CD14-positive monocyte (primary cell): ENCODE results near the gene C12orf42. TPM values are rescaled to one million over a fixed set of nuclear protein-coding genes. Genes with fewer than 3 reads are reported as not detected.

Experiments
- DNase-seq, 3 donors: peaks; one replicate each; pipeline ENCODE4 v3.0.0-alpha.2; 2011 to 2022
- H2AFZ ChIP-seq: 2 replicates; pipeline ENCODE4 v1.6.0; 2012; ENCODE audit warnings: mild to moderate bottlenecking, low read depth, low read length, inconsistent platforms; ENCODE audit not compliant: insufficient read depth, poor library complexity, severe bottlenecking
- H3K27ac ChIP-seq, 2 donors: 1 replicate in 1 of 2; 2 replicates in 1 of 2; pipeline ENCODE4 v1.5.1; 2012 to 2013; ENCODE audit warnings: low read length in 2 of 2, control low read depth in 1 of 2, inconsistent platforms in 1 of 2, low read depth in 1 of 2, mild to moderate bottlenecking in 1 of 2
- H3K27me3 ChIP-seq, 2 donors: one replicate each; pipeline versions ENCODE4 v1.6.0 to v1.6.1; 2011 to 2013; ENCODE audit warnings: low read length in 2 of 2; ENCODE audit not compliant: control insufficient read depth in 2 of 2, insufficient read depth in 2 of 2
- H3K36me3 ChIP-seq, 2 donors: replicated peaks in 1 of 2; 1 replicate in 1 of 2; 2 replicates in 1 of 2; pipeline versions ENCODE4 v1.5.1 to v1.6.1; 2012 to 2013; ENCODE audit warnings: low read length in 2 of 2, control low read depth in 1 of 2, inconsistent platforms in 1 of 2, mild to moderate bottlenecking in 1 of 2; ENCODE audit not compliant: insufficient read depth in 2 of 2, control insufficient read depth in 1 of 2
- H3K4me1 ChIP-seq, 2 donors: 1 replicate in 1 of 2; 2 replicates in 1 of 2; pipeline versions ENCODE4 v1.5.1 to v1.6.1; 2012 to 2013; ENCODE audit warnings: low read length in 2 of 2, control low read depth in 1 of 2, inconsistent platforms in 1 of 2, mild to moderate bottlenecking in 1 of 2, moderate library complexity in 1 of 2; ENCODE audit not compliant: insufficient read depth in 2 of 2, control insufficient read depth in 1 of 2
- H3K4me2 ChIP-seq: replicated peaks from 2 replicates; pipeline ENCODE3; 2012; ENCODE audit warnings: low read length, moderate library complexity, mild to moderate bottlenecking; ENCODE audit not compliant: poor library complexity, severe bottlenecking; ENCODE audit errors: extremely low read depth
- H3K4me3 ChIP-seq, 3 experiments: fragments of 200-600 bp in 1 of 3; sonication (generic) in 1 of 3; replicated peaks in 1 of 3; 1 replicate in 2 of 3; 2 replicates in 1 of 3; pipeline ENCODE4 v1.5.1; 2011 to 2013; ENCODE audit warnings: low read length in 3 of 3, mild to moderate bottlenecking in 3 of 3, control low read depth in 2 of 3, low read depth in 2 of 3, inconsistent platforms in 1 of 3, moderate library complexity in 1 of 3
- H3K79me2 ChIP-seq: 2 replicates; pipeline ENCODE4 v1.6.0; 2012; ENCODE audit warnings: mild to moderate bottlenecking, control low read depth, inconsistent platforms, low read length, moderate library complexity; ENCODE audit not compliant: insufficient read depth
- H3K9ac ChIP-seq: 2 replicates; pipeline ENCODE4 v1.6.0; 2017; ENCODE audit warnings: low read length, mild to moderate bottlenecking; ENCODE audit not compliant: insufficient read depth, poor library complexity, severe bottlenecking
- H3K9me3 ChIP-seq, 2 donors: replicated peaks in 1 of 2; 1 replicate in 1 of 2; 2 replicates in 1 of 2; pipeline versions ENCODE4 v1.5.1 to v1.6.1; 2012 to 2013; ENCODE audit warnings: low read length in 2 of 2, control low read depth in 1 of 2; ENCODE audit not compliant: control insufficient read depth in 1 of 2, insufficient read depth in 1 of 2
- H4K20me1 ChIP-seq: 2 replicates; pipeline ENCODE4 v1.6.0; 2012; ENCODE audit warnings: mild to moderate bottlenecking, low read length, control low read depth, moderate library complexity; ENCODE audit not compliant: insufficient read depth
- H3K27ac Mint-ChIP-seq, 7 donors: one replicate each; pipeline ENCODE4 v1.8.0; 2020; ENCODE audit warnings: mild to moderate bottlenecking in 7 of 7, mixed read lengths in 7 of 7, moderate library complexity in 6 of 7, inconsistent platforms in 2 of 7
- H3K27me3 Mint-ChIP-seq, 3 donors: one replicate each; pipeline ENCODE4 v1.8.0; 2021 to 2022; ENCODE audit warnings: low read depth in 3 of 3, mild to moderate bottlenecking in 3 of 3, mixed read lengths in 3 of 3, moderate library complexity in 3 of 3, inconsistent platforms in 1 of 3
- H3K36me3 Mint-ChIP-seq, 2 donors: one replicate each; pipeline ENCODE4 v1.8.0; 2020; ENCODE audit warnings: mixed read lengths in 2 of 2, inconsistent platforms in 1 of 2, mild to moderate bottlenecking in 1 of 2
- H3K4me1 Mint-ChIP-seq: one replicate; pipeline ENCODE4 v1.8.0; 2020; ENCODE audit warnings: mild to moderate bottlenecking, mixed read lengths
- H3K4me3 Mint-ChIP-seq, 2 donors: one replicate each; pipeline ENCODE4 v1.8.0; 2020; ENCODE audit warnings: mild to moderate bottlenecking in 2 of 2, mixed read lengths in 2 of 2, moderate library complexity in 1 of 2
- H3K9me3 Mint-ChIP-seq, 7 donors: one replicate each; pipeline ENCODE4 v1.8.0; 2020 to 2022; ENCODE audit warnings: mixed read lengths in 7 of 7, mild to moderate bottlenecking in 6 of 7, moderate library complexity in 6 of 7, inconsistent platforms in 2 of 7
- WGBS: methylation state at CpG from one replicate; pipeline ENCODE4 v1.1.5; 2013; ENCODE audit warnings: missing lambda C conversion rate; ENCODE audit not compliant: insufficient coverage; 5-methylcytosine and 5-hydroxymethylcytosine counted together
- intact Hi-C, 2 donors: fragments of 100-400 bp; cut with micrococcal nuclease; formaldehyde crosslinking; loops; one replicate each; pipeline versions ENCODE4 v1.15.0 to v1.15.1; 2023
- polyA plus RNA-seq, 3 donors: library from polyadenylated mRNA; depleted of rRNA in 1 of 3; unstranded in 2 of 3; stranded (reverse) in 1 of 3; fragments of 300-500 nt in 2 of 3; fragments of >200 nt in 1 of 3; fragmentation: Illumina TruSeq in 2 of 3; gene quantifications; 1 replicate in 2 of 3; 2 replicates in 1 of 3; pipeline ENCODE4 v1.2.3, GENCODE V29; 2012 to 2021
- TF ChIP-seq, protein P1 (sequence below): fragments of 200-600 bp; IDR thresholded peaks from one replicate; pipeline ENCODE4 v1.8.0; 2022; ENCODE audit warnings: antibody characterized with exemption, mild to moderate bottlenecking

C12orf42 gene
- polyA plus RNA-seq, 3 donors, result not detected

DNA sequence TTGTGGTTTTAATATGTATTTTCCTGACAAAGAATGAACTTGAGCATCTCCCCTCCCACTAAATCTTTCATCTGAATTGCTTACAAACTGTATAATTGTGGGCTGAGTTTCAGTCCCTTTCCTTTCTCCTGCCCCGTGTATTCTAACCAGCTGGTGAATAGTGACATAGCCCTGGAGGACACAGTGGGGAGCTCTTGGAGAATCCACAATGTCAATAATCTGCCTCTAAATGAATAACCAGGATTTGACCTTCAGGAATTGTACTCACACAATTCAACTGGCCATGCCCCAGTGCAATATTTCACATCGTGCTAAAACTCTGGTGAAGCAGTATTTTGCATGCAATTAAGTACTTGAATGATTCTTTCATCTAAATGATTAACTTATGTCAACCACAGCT is 177.2 kb downstream of the C12orf42 start:
- Histone ChIP-seq H3K79me2 (no peaks in the 10 kb centered on the region), H3K27me3 (no peaks in the 10 kb centered on the region), H3K27ac (no peak overlapping the region), H3K4me1 (no peaks in the 10 kb centered on the region), H4K20me1 (no peaks in the 10 kb centered on the region), H3K9me3 (no peaks in the 10 kb centered on the region), H2AFZ (no peak overlapping the region), H3K9ac (no peak overlapping the region), H3K36me3 (no peaks in the 10 kb centered on the region), H3K4me2 (no peak overlapping the region), H3K4me3 (no peak overlapping the region)
- H3K9me3 Mint-ChIP-seq, result peaks cover 0 to 5% (median 3%) of the 10 kb centered on the region in 7 donors
- H3K4me1 Mint-ChIP-seq, result no peaks in the 10 kb centered on the region
- TF ChIP-seq, protein P1, sequence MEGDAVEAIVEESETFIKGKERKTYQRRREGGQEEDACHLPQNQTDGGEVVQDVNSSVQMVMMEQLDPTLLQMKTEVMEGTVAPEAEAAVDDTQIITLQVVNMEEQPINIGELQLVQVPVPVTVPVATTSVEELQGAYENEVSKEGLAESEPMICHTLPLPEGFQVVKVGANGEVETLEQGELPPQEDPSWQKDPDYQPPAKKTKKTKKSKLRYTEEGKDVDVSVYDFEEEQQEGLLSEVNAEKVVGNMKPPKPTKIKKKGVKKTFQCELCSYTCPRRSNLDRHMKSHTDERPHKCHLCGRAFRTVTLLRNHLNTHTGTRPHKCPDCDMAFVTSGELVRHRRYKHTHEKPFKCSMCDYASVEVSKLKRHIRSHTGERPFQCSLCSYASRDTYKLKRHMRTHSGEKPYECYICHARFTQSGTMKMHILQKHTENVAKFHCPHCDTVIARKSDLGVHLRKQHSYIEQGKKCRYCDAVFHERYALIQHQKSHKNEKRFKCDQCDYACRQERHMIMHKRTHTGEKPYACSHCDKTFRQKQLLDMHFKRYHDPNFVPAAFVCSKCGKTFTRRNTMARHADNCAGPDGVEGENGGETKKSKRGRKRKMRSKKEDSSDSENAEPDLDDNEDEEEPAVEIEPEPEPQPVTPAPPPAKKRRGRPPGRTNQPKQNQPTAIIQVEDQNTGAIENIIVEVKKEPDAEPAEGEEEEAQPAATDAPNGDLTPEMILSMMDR, result no peak
- H3K4me3 Mint-ChIP-seq, result no peak overlapping the region
- H3K27me3 Mint-ChIP-seq, result peaks cover 0 to 9% (median 0%) of the 10 kb centered on the region in 3 donors
- no peak for DNase-seq
- WGBS, result 60% methylated on average over 1 of the region's 2 CpGs
- no peak overlapping the region for H3K27ac Mint-ChIP-seq
- H3K36me3 Mint-ChIP-seq, result no peaks in the 10 kb centered on the region
- intact Hi-C loops, result no loop called here

DNA sequence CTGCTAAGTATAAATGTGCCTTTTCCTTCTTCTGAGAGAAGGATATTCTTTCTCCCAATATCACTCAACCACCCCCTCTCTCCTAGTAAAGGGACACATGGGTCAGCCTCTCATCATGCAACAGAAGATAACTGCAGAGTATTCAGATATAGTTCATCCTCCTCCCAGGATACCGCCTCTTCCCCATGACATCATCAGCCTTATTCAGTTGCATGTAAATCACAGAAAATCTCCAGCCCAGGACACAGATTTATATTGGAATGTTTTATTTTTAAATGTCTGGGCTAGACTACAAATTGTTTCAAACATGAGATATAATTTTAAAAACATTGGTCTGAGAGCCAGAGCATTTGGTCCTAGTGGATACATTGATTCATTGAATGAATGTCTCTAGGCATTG is 178.5 kb downstream of the C12orf42 start:
- no peak for DNase-seq
- Histone ChIP-seq H3K36me3 (no peaks in the 10 kb centered on the region), H3K4me3 (no peak overlapping the region), H3K27me3 (no peaks in the 10 kb centered on the region), H4K20me1 (no peaks in the 10 kb centered on the region), H3K9ac (no peak overlapping the region), H3K4me1 (no peaks in the 10 kb centered on the region), H3K4me2 (no peak overlapping the region), H2AFZ (no peak overlapping the region), H3K79me2 (no peaks in the 10 kb centered on the region), H3K9me3 (no peaks in the 10 kb centered on the region), H3K27ac (no peak overlapping the region)
- intact Hi-C loops, result no loop called here
- peaks cover 0 to 9% (median 0%) of the 10 kb centered on the region in 3 donors for H3K27me3 Mint-ChIP-seq
- no CpG with 5 or more reads among the region's 1 CpG for WGBS
- no peaks in the 10 kb centered on the region for H3K36me3 Mint-ChIP-seq
- H3K4me1 Mint-ChIP-seq, result no peaks in the 10 kb centered on the region
- H3K9me3 Mint-ChIP-seq, result peaks cover 0 to 5% (median 3%) of the 10 kb centered on the region in 7 donors
- TF ChIP-seq, protein P1, result no peak
- H3K4me3 Mint-ChIP-seq, result no peak overlapping the region
- H3K27ac Mint-ChIP-seq, result no peak overlapping the region
